Germinal center (tissue), 1 donor: ENCODE measurements around the gene ANGPT4.
A peak's percentile ranks its signal among the peaks of the same experiment; 100 is the strongest.
"Not testable (repeated sequence)": the region's sequence is repeated elsewhere in the genome, so short reads cannot be mapped to it uniquely, and the experiment has no call there.

Experiments
- DNase-seq: peaks from one replicate; pipeline ENCODE4 v3.0.0; 2012; ENCODE audit warnings: mixed read lengths, low spot score

ANGPT4 gene

GRCh38 chr20:906001-906520, 10.1 kb downstream of the ANGPT4 start:
- DNase-seq: no peak

DNA sequence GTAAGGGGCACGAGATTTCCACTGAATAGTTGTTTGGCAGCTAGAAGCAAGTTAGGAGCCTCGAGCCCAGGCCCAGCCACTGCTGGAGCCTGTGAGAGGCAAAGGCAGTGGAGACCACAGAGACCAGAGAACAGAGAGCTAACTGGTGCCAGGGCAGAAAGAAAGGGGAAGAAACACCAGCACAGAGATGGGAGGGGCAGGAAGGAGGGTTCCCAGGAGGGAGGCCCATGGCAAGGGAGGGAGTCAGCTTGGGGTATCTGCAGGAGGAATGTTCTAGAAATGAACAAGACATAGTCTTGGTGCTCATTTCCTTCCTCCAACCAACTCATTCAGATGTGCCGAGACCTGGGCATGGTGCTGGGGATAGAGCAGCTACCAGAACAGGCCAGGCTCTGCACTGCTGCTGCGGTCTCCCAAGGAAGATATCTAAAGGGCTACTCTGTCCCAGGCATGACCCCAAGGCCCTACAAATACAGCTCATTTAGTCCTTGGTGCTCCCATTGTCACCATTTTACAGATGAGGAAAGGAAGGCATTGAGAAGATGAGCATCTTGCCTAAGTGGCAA, 10.7 kb downstream of the ANGPT4 start:
- no peak for DNase-seq

GRCh38 chr20:904039-904545, 12.0 kb downstream of the ANGPT4 start:
- DNase-seq: no peak

GRCh38 chr20:897436-897835, 18.7 kb downstream of the ANGPT4 start:
- DNase-seq: not testable (repeated sequence)

- no peak for DNase-seq
These were observed 19.6 kb downstream of the ANGPT4 start for GRCh38 chr20:896501-897025.

DNA sequence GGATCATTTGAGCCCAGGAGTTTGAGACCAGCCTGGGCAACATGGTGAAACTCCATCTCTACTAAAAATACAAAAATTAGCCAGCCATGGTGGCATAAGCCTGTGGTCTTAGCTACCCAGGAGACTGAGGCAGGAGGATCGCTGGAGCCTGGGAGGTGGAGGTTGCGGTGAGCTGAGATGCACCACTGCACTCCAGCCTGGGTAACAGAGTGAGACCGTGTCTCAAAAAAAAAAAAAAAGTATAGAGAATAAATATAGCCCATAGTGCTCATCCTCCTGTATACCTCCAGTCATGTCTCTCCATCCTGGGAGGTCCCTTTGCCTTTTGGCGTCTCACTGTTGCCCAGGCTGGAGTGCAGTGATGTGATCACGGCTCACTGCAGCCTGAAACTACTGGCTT, 23.8 kb downstream of the ANGPT4 start:
- not testable (repeated sequence) for DNase-seq

GRCh38 chr20:891706-892080, 24.4 kb downstream of the ANGPT4 start:
- DNase-seq: peak; percentile 12

DNA sequence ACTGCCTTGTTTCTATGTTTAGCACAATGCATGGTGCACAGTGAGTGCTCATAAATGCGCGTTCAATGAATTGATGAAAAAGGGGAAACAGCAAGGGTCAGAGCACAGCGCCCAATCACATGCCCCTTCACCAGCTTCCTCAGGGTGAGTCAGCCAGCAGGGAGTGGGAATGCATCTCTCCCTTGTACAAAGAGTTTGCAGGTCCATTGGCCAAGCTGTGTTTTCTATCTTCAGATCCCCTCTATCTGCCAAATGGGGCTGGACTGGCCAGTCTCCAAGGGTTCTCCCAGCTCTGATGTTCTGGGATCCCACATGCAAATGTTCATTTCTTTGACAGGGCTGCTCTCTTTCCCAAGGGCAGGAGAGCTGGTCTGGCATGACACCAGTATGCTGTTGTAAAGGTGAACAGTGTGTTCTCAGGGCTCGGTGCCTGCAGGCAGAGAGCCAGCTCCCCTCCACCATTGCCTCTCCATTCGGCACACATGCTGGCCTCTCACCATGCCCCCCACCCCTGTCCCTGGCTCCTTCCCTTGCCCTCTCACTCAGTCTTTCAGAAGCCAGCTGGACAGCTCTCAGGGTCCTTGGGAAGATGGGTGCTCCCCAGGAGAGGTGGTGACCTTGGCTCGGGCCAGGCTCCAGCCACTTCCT, 25.0 kb downstream of the ANGPT4 start:
- DNase-seq: no peak

GRCh38 chr20:890666-891057, 25.5 kb downstream of the ANGPT4 start:
- DNase-seq: no peak

GRCh38 chr20:889932-890463, 26.1 kb downstream of the ANGPT4 start:
- no peak for DNase-seq

DNA sequence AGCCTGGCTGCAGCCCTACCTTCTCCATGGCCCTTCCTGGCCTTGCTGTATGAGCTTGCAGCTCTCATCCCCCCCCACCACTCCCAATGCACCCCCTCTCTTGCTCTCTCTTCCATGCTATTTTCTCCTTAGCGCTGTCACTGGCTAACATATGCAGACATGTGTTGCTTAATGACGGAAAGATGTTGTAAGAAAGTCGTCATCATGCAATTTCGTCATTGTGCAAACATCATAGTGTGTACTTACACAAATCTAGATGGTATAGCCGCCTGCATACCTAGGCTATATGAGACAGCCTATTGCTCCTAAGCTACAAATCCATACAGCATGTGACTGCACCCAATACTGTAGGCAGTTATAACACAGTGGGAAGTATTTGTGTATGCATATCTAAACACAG, 27.0 kb downstream of the ANGPT4 start:
- no peak for DNase-seq

DNA sequence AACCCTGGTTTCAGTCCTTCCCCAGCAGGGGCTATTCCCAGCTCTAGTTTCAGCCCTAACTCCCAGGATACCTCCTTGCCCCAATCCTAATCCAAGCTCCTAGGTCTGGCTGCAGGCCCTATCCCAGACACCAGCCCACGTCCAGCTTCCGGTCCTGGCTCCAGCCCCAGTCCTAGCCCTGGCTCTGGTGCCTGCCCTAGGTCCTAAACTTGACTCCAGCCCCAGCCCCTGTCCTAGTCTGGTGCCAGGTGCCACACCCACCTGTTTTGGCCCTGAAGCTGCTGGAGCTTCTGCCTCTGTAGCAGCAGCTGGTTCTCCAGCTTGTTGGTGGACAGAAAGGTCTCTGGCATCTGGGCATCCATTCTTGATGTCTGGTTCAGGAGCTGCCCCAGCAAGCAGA, 28.1 kb downstream of the ANGPT4 start:
- no peak for DNase-seq

DNA sequence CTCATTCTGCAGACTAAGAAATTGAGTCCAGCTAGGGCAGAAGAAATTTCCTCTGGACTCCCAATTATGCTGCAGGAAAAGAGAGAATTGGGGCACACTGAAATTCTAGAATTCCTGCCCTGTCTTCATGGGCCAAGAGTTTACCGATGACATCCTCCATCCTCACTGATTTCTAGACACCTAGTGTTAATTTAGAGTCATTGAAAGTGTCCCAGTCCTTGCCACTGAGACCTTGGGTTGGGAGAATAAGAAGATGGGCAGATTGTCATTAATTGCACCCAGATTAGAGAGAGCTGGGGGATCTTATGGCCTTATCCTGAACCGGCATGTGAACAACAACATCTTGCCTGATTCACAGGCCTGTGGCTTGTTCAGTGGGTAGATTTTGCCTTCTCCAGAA, 29.0 kb downstream of the ANGPT4 start:
- no peak for DNase-seq

DNA sequence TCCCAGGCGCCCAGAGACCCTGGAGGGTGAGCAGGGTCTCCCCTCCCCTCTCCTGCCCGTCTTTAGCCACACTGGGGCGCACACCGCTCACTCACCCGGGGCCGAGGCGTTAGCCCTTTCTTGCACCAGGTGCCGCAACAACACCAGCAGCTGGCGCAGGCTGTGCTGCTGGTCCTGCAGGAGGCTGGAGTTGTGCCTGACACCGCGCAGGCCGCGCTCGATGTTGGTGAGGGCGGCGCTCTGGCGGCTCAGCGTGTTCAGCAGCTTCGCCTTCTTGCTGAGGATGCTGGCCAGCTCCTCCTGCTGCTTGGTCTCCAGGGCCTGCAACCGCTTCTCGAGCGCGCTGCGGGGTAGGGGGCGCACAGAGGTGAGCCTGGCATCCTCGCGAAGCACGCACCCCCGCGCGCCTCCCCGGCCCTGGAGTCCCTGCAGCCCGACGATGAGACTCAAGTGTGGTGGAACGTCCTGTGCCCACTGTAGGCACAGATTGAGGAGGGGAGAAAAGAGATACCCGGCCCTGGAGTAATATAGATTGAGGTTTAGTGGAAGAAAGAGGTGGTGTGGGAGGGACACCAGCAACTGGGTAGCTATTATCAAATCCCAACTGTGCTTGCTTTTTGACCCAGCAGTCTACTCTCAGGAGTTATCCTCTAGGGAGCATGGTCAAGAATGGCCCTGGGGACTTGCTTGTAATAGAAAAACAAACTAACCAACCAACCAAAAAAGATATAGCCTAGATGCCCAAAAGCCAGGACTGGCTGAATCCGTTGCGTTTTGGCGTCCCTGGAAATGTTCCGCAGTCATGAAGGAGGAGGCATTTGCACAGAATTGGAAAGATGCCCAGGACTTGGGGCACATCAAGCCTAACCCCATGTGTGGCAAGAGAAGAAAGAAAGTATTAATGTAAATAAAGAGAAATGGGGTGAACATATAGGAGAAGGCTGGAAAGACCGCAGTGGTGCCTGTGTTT, 30.9 kb downstream of the ANGPT4 start:
- no peak for DNase-seq

DNA sequence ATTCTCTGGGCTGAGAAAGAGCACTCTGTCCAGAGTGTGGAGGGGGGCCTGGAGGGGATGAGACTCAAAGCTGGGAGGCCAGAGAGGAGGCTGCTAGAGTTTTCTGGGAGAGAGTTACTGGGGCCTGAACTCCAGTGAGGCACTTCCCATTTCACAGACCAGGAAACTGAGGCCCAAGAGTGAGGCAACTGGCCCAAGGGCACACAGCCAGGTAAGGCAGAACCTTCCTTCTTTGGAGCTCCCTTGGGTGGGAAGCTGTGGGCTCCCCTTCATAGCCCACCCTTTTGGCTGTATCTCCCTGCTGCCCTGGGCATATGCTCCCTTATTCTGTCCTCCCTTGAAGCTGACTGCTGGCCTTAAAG, 34.4 kb downstream of the ANGPT4 start:
- no peak for DNase-seq

GRCh38 chr20:881051-881782, 34.9 kb downstream of the ANGPT4 start:
- no peak for DNase-seq

- no peak for DNase-seq
These were observed 36.5 kb downstream of the ANGPT4 start for GRCh38 chr20:879626-880025.

DNA sequence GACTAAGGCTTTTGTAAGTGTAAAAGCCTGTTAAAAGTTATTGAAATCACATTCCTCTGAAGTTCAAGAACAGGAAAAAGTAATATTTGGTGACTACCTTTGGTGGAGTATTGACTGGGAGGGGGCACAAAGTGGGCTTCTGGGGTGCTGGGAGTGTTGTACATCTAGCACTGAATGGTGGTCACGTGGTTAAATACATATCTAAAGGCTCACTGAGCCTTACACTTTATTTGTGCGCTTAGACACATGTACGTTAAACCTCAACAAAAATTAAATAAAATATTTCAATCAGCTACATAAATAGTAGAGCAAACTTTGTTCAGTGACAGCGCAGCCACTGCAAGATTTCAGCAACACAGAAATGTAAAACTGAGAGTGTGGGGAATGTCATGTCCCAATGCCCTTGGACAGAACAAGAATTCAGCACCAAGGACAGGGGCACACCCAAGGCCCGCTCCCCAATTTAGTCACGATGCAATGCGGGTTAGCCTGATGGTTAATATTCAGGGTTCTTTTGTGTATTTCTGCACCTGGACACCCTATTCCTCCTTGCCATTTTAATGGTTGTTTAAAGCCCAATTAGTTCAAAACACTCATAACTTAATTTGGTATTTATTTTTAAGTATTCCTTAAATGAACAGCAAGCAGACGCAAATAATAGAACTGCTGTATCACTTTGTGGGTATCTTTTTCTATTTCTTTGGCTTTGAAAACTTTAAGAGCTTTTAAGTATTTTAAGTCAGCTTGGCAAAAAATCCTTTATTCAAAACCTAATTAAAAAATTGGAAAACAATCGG, 37.4 kb downstream of the ANGPT4 start:
- no peak for DNase-seq

- no peak for DNase-seq
These were observed 38.3 kb downstream of the ANGPT4 start for GRCh38 chr20:877814-878213.

- DNase-seq: no peak
These were observed 41.0 kb downstream of the ANGPT4 start for GRCh38 chr20:875115-875514.
